HEK293 (cell line): ENCODE results near the gene CCL14.

Source experiments
- CTCF ChIA-PET: fragments of 350-600 bp; formaldehyde crosslinking; extraction: SDS; loops from one replicate; lab custom pipeline; 2021; ENCODE audit warnings: antibody characterized with exemption; lab: Yijun Ruan, JAX
- POLR2A ChIA-PET: fragments of 300-600 bp; formaldehyde crosslinking; extraction: SDS; loops from one replicate; lab custom pipeline; 2020; ENCODE audit warnings: antibody characterized with exemption, inconsistent platforms; lab: Yijun Ruan, JAX
- H3K27ac ChIP-seq: fragments of 200-500 bp; sonication (Bioruptor generic); 2 replicates; pipeline ENCODE4 v1.5.1; 2014; ENCODE audit warnings: low read depth, low read length, control low read depth, inconsistent platforms; ENCODE audit errors: extremely low read depth
- H3K36me3 ChIP-seq, 2 experiments: fragments of 200-500 bp in 1 of 2; sonication (Bioruptor generic) in 1 of 2; 1 replicate in 1 of 2; 2 replicates in 1 of 2; pipeline ENCODE4 v1.5.1; 2014 to 2017; ENCODE audit warnings: inconsistent platforms in 2 of 2, low read length in 2 of 2; ENCODE audit not compliant: control insufficient read depth in 2 of 2, insufficient read depth in 1 of 2
- H3K4me1 ChIP-seq: fragments of 200-500 bp; sonication (Bioruptor generic); 2 replicates; pipeline ENCODE4 v1.5.1; 2014; ENCODE audit warnings: mild to moderate bottlenecking, low read length, inconsistent platforms; ENCODE audit not compliant: control insufficient read depth, insufficient read depth
- H3K4me3 ChIP-seq: 2 replicates; pipeline ENCODE4 v1.5.1; 2011; ENCODE audit warnings: low read depth, mild to moderate bottlenecking, control low read depth, low read length, moderate library complexity
- H3K9me3 ChIP-seq: fragments of 200-500 bp; sonication (Bioruptor generic); 2 replicates; pipeline ENCODE4 v1.5.1; 2014; ENCODE audit warnings: low read depth, low read length, inconsistent platforms; ENCODE audit not compliant: control insufficient read depth, insufficient read depth
- IKZF3 ChIP-seq: fragments of 450-650 bp; IDR thresholded peaks from 2 replicates; pipeline ENCODE4 v1.5.0; 2018; ENCODE audit warnings: missing biosample characterization, mild to moderate bottlenecking, missing genetic modification characterization, moderate library complexity
- PRDM4 ChIP-seq: fragments of 450-650 bp; formaldehyde crosslinking; IDR thresholded peaks from 2 replicates; pipeline ENCODE4 v1.5.1; 2017; ENCODE audit warnings: missing biosample characterization, missing genetic modification characterization
- TSHZ1 ChIP-seq: fragments of 450-650 bp; formaldehyde crosslinking; IDR thresholded peaks from 2 replicates; pipeline ENCODE4 v1.5.1; 2016; ENCODE audit warnings: missing biosample characterization, missing genetic modification characterization, borderline replicate concordance
- ZBTB11 ChIP-seq: fragments of 450-650 bp; formaldehyde crosslinking; conservative IDR thresholded peaks from 2 replicates; pipeline ENCODE4 v1.5.1; 2016; ENCODE audit warnings: low read depth, missing biosample characterization, missing genetic modification characterization
- ZNF211 ChIP-seq: fragments of 450-650 bp; formaldehyde crosslinking; IDR thresholded peaks from 2 replicates; pipeline ENCODE4 v1.5.1; 2016; ENCODE audit warnings: low read depth, missing biosample characterization, missing genetic modification characterization
- ZNF214 ChIP-seq: fragments of 450-650 bp; formaldehyde crosslinking; IDR thresholded peaks from 2 replicates; pipeline ENCODE4 v1.5.1; 2017; ENCODE audit warnings: missing biosample characterization, mild to moderate bottlenecking, missing genetic modification characterization, borderline replicate concordance
- ZNF248 ChIP-seq: fragments of 450-650 bp; formaldehyde crosslinking; IDR thresholded peaks from 2 replicates; pipeline ENCODE4 v1.5.1; 2017; ENCODE audit warnings: missing biosample characterization, missing genetic modification characterization
- ZNF366 ChIP-seq: fragments of 450-650 bp; formaldehyde crosslinking; conservative IDR thresholded peaks from 2 replicates; pipeline ENCODE4 v1.5.1; 2016; ENCODE audit warnings: missing biosample characterization, missing genetic modification characterization
- ZNF449 ChIP-seq: fragments of 450-650 bp; formaldehyde crosslinking; IDR thresholded peaks from 2 replicates; pipeline ENCODE4 v1.5.1; 2017; ENCODE audit warnings: missing biosample characterization, mild to moderate bottlenecking, missing genetic modification characterization, moderate library complexity
- ZNF514 ChIP-seq: fragments of 450-650 bp; formaldehyde crosslinking; IDR thresholded peaks from 2 replicates; pipeline ENCODE4 v1.5.1; 2016; ENCODE audit warnings: missing biosample characterization, missing genetic modification characterization
- ZNF830 ChIP-seq: fragments of 450-650 bp; IDR thresholded peaks from 2 replicates; pipeline ENCODE4 v1.5.0; 2018; ENCODE audit warnings: missing biosample characterization, missing genetic modification characterization, low read depth, mild to moderate bottlenecking, moderate library complexity

Gene CCL14

GRCh38 chr17:35984140-35984539 is 2.4 kb downstream of the CCL14 start (continued):
- TF ChIP-seq PRDM4 (tag by site-specific recombination): no peak
- no peak for TF ChIP-seq ZNF248 (tag by site-specific recombination)
- no peak for TF ChIP-seq ZNF449 (tag by site-specific recombination)

- no peaks in the 10 kb centered on the region for H3K4me1 ChIP-seq
- no peak overlapping the region for H3K4me3 ChIP-seq
- no peak overlapping the region for H3K27ac ChIP-seq
- ChIA-PET CTCF (interaction anchor here (0.7 to 3.7 kb wide), 11 partner anchors 10 to 165 kb away, joined by 3 to 56 read pairs (median 4); no protein-coding TSS in a partner anchor), POLR2A (no interaction called here)
- no peaks in the 10 kb centered on the region for H3K36me3 ChIP-seq
- TF ChIP-seq TSHZ1 (tag by site-specific recombination) (no peak), ZNF514 (tag by site-specific recombination) (no peak), IKZF3 (no peak), ZNF830 (tag by site-specific recombination) (no peak), ZNF211 (tag by site-specific recombination) (no peak), ZNF366 (tag by site-specific recombination) (peak; percentile 96), ZNF214 (tag by site-specific recombination) (no peak), ZBTB11 (tag by site-specific recombination) (no peak)
- H3K9me3 ChIP-seq: no peaks in the 10 kb centered on the region
Observed at GRCh38 chr17:35982409-35983191, 3.9 kb downstream of the CCL14 start.
